H1 (cell line): ENCODE measurements around the gene DAPK2. TPM values are rescaled to one million over a fixed set of nuclear protein-coding genes. Genes with fewer than 3 reads are reported as not detected.

Source experiments
- GABPA ChIP-seq: IDR thresholded peaks from 2 replicates; pipeline ENCODE4 v1.6.1; 2011; ENCODE audit warnings: mild to moderate bottlenecking, low read length, moderate library complexity, borderline replicate concordance; ENCODE audit not compliant: insufficient read depth
- RBBP5 ChIP-seq: IDR thresholded peaks from 2 replicates; pipeline ENCODE4 v1.7.1; 2012; ENCODE audit warnings: low read depth, mild to moderate bottlenecking, inconsistent platforms, low read length, moderate library complexity, borderline replicate concordance
- RFX5 ChIP-seq: IDR thresholded peaks from 2 replicates; pipeline ENCODE4 v1.6.1; 2011; ENCODE audit warnings: low read depth, low read length, improper control_type of control experiment, borderline replicate concordance
- SP1 ChIP-seq: IDR thresholded peaks from 2 replicates; pipeline ENCODE4 v1.6.1; 2011; ENCODE audit warnings: low read depth, low read length
- SP4 ChIP-seq: IDR thresholded peaks from 2 replicates; pipeline ENCODE4 v1.6.1; 2012; ENCODE audit warnings: low read length, inconsistent platforms
- USF2 ChIP-seq: IDR thresholded peaks from 2 replicates; pipeline ENCODE4 v1.6.1; 2011; ENCODE audit warnings: low read length, improper control_type of control experiment
- polyA plus RNA-seq, 7 experiments: library from polyadenylated mRNA; depleted of rRNA in 3 of 7; stranded (reverse) in 5 of 7; unstranded in 2 of 7; fragments of >200 nt in 5 of 7; fragments of 200-250 nt in 2 of 7; gene quantifications; 1 replicate in 5 of 7; 2 replicates in 1 of 7; 4 replicates in 1 of 7; pipeline versions ENCODE4 v1.2.1 to v1.2.3, GENCODE V29; 2011 to 2013; ENCODE audit warnings: missing spikeins in 2 of 7, mixed read lengths in 2 of 7
- total RNA-seq: library from RNA; stranded (reverse); fragmentation: NEBNext Ultra II Directional; extraction: Animal tissue kit (Norgen Biotek cat#: 25700); gene quantifications from 2 replicates; pipeline ENCODE4 v1.2.1, GENCODE V29; 2021

DAPK2 gene
- total and polyA plus RNA-seq, 2 of the 8 experiments (the other 6 are each of a cell fraction or from before 2014, with no cell fraction given): 1.8 to 2.9 TPM

GRCh38 chr15:64029110-64029509, 17.2 kb downstream of the DAPK2 start (continued):
- TF ChIP-seq GABPA (no peak), USF2 (no peak), RFX5 (no peak), RBBP5 (no peak), SP4 (no peak), SP1 (no peak)
